ENCODE data around the gene CATSPERE.

CATSPERE gene

DNA sequence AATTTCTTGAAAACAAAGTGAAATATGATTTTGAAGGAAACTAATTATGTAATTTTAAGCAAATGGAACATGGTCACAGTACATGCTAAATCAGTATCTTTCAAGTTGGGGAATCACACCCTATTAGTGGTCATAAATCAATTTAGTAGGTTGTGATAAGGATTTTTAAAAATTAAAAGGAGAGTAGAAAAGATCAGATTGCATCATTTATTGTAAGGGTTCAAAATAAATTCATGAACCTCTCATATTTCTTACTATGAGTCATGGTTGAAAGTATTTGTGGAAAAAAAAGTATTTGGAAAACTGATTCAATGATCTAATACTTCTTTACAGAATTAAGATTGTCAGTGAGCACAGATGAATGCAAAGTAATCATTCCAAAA, 24.0 kb upstream of the CATSPERE start:
- TF ChIP-seq EZH2 (IDR thresholded peaks at IDR 0.05; ENCODE audit: borderline replicate concordance, low read length) = no peak
- TF ChIP-seq, protein P1, sequence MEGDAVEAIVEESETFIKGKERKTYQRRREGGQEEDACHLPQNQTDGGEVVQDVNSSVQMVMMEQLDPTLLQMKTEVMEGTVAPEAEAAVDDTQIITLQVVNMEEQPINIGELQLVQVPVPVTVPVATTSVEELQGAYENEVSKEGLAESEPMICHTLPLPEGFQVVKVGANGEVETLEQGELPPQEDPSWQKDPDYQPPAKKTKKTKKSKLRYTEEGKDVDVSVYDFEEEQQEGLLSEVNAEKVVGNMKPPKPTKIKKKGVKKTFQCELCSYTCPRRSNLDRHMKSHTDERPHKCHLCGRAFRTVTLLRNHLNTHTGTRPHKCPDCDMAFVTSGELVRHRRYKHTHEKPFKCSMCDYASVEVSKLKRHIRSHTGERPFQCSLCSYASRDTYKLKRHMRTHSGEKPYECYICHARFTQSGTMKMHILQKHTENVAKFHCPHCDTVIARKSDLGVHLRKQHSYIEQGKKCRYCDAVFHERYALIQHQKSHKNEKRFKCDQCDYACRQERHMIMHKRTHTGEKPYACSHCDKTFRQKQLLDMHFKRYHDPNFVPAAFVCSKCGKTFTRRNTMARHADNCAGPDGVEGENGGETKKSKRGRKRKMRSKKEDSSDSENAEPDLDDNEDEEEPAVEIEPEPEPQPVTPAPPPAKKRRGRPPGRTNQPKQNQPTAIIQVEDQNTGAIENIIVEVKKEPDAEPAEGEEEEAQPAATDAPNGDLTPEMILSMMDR (IDR thresholded peaks at IDR 0.05; ENCODE audit: low read length) = no peak
- no peaks in the 10 kb centered on the region for H3K9me2 ChIP-seq (ENCODE audit: low read depth, low read length)
- H3F3A ChIP-seq (ENCODE audit: insufficient read depth, low read length) = no peaks in the 10 kb centered on the region
- H3K4me1 ChIP-seq (ENCODE audit: insufficient read depth, low read length, severe bottlenecking) = no peaks in the 10 kb centered on the region
- H3K4me3 ChIP-seq (ENCODE audit: low read depth, low read length, poor library complexity, severe bottlenecking) = no peak overlapping the region
- H3K4me2 ChIP-seq (ENCODE audit: low read length) = no peak overlapping the region
- H3K79me2 ChIP-seq (ENCODE audit: insufficient read depth, low read length) = peaks cover 20% of the 10 kb centered on the region
- no peak overlapping the region for H3K27ac ChIP-seq (ENCODE audit: low read depth, low read length, poor library complexity, severe bottlenecking)
- H4K20me1 ChIP-seq (ENCODE audit: insufficient read depth, low read length) = no peaks in the 10 kb centered on the region
- no peak overlapping the region for H3K9ac ChIP-seq (ENCODE audit: low read length)
- H3K9me3 ChIP-seq (ENCODE audit: low read length) = no peaks in the 10 kb centered on the region
- H3K36me3 ChIP-seq (ENCODE audit: insufficient read depth, low read length) = peaks cover 50% of the 10 kb centered on the region
- H3K27me3 ChIP-seq (ENCODE audit: insufficient read depth, low read length) = no peaks in the 10 kb centered on the region
- no peak overlapping the region for H2AFZ ChIP-seq (ENCODE audit: low read length)

DNA sequence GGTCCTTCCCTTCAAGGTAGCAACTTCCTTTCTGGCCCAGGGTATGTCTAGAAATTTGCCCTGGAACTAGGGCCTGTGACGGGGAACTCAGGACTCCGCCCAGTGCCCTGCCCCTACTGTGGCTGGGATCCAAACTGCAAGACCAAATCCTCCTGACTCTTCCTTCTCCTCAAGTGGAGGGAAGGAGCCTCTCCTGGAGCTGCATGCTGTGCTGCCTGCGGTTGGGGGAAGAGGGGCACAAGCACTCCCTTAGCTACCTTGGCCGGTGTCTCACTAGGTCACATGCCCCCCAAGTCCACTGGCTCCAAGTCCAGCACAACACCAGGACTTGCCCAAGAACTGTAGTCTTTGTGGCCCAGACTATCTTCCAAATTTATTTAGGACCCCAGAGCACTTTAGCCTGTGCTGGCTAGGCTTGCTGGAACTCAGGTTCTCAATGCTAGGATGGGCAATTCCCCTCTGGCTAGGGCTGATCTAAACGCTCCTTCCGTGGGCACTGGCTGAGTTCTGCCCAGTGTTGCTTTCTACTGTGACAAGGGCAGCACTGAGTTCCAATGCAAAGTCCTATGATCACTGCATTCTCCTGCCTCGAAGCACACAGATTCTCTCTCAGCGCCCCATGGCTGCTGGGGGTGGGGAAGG, 21.6 kb upstream of the CATSPERE start:
- Histone ChIP-seq H3K9ac (ENCODE audit: low read length) (no peak overlapping the region), H3K4me2 (ENCODE audit: low read length) (no peak overlapping the region), H3K36me3 (ENCODE audit: insufficient read depth, low read length) (peaks cover 46% of the 10 kb centered on the region), H3K27me3 (ENCODE audit: insufficient read depth, low read length) (no peaks in the 10 kb centered on the region), H2AFZ (ENCODE audit: low read length) (no peak overlapping the region), H3K9me2 (ENCODE audit: low read depth, low read length) (no peaks in the 10 kb centered on the region), H3K27ac (ENCODE audit: low read depth, low read length, poor library complexity, severe bottlenecking) (no peak overlapping the region), H3K4me1 (ENCODE audit: insufficient read depth, low read length, severe bottlenecking) (no peaks in the 10 kb centered on the region), H4K20me1 (ENCODE audit: insufficient read depth, low read length) (no peaks in the 10 kb centered on the region), H3K9me3 (ENCODE audit: low read length) (no peaks in the 10 kb centered on the region), H3K4me3 (ENCODE audit: low read depth, low read length, poor library complexity, severe bottlenecking) (no peak overlapping the region), H3K79me2 (ENCODE audit: insufficient read depth, low read length) (peaks cover 43% of the 10 kb centered on the region), H3F3A (ENCODE audit: insufficient read depth, low read length) (no peaks in the 10 kb centered on the region)
- no peak for TF ChIP-seq EZH2 (IDR thresholded peaks at IDR 0.05; ENCODE audit: borderline replicate concordance, low read length)
- TF ChIP-seq, protein P1 (IDR thresholded peaks at IDR 0.05; ENCODE audit: low read length) = no peak

DNA sequence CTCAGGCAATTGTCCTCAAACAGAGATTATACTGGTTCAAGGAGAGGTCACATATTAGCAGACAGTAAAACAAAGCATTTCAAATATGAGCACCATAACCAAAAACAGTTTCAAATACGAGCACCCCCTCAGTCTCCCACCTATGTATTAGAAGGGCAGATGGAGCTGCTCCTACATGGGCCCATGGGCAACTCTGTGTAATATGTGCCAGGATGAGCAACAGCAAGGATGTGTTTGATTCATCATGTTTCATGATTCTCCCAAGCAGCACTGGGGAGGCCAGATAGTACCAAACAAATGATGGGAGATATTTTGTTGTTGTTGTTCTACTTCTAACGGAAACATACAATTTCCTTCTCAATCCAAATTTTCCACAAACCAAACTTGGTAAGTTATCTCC, 18.2 kb upstream of the CATSPERE start:
- Histone ChIP-seq H3K4me3 (ENCODE audit: low read depth, low read length, poor library complexity, severe bottlenecking) (no peak overlapping the region), H3K4me2 (ENCODE audit: low read length) (no peak overlapping the region), H3K4me1 (ENCODE audit: insufficient read depth, low read length, severe bottlenecking) (peaks cover 8% of the 10 kb centered on the region), H3K9me2 (ENCODE audit: low read depth, low read length) (no peaks in the 10 kb centered on the region), H2AFZ (ENCODE audit: low read length) (no peak overlapping the region), H4K20me1 (ENCODE audit: insufficient read depth, low read length) (no peaks in the 10 kb centered on the region), H3K79me2 (ENCODE audit: insufficient read depth, low read length) (peaks cover 76% of the 10 kb centered on the region), H3K27ac (ENCODE audit: low read depth, low read length, poor library complexity, severe bottlenecking) (no peak overlapping the region), H3K27me3 (ENCODE audit: insufficient read depth, low read length) (no peaks in the 10 kb centered on the region), H3K9me3 (ENCODE audit: low read length) (no peaks in the 10 kb centered on the region), H3K36me3 (ENCODE audit: insufficient read depth, low read length) (peaks cover 44% of the 10 kb centered on the region), H3F3A (ENCODE audit: insufficient read depth, low read length) (no peaks in the 10 kb centered on the region), H3K9ac (ENCODE audit: low read length) (no peak overlapping the region)
- TF ChIP-seq, protein P1 (IDR thresholded peaks at IDR 0.05; ENCODE audit: low read length) = no peak

Data from OCI-LY1 (cell line).